HEK293 (cell line): ENCODE measurements around the gene C16orf74.

Source experiments
- CTCF ChIA-PET: fragments of 350-600 bp; formaldehyde crosslinking; extraction: SDS; loops from one replicate; lab custom pipeline; 2021; ENCODE audit warnings: antibody characterized with exemption; lab: Yijun Ruan, JAX
- POLR2A ChIA-PET: fragments of 300-600 bp; formaldehyde crosslinking; extraction: SDS; loops from one replicate; lab custom pipeline; 2020; ENCODE audit warnings: antibody characterized with exemption, inconsistent platforms; lab: Yijun Ruan, JAX
- H3K27ac ChIP-seq: fragments of 200-500 bp; sonication (Bioruptor generic); 2 replicates; pipeline ENCODE4 v1.5.1; 2014; ENCODE audit warnings: low read depth, low read length, control low read depth, inconsistent platforms; ENCODE audit errors: extremely low read depth
- H3K36me3 ChIP-seq, 2 experiments: fragments of 200-500 bp in 1 of 2; sonication (Bioruptor generic) in 1 of 2; 1 replicate in 1 of 2; 2 replicates in 1 of 2; pipeline ENCODE4 v1.5.1; 2014 to 2017; ENCODE audit warnings: inconsistent platforms in 2 of 2, low read length in 2 of 2; ENCODE audit not compliant: control insufficient read depth in 2 of 2, insufficient read depth in 1 of 2
- H3K4me1 ChIP-seq: fragments of 200-500 bp; sonication (Bioruptor generic); 2 replicates; pipeline ENCODE4 v1.5.1; 2014; ENCODE audit warnings: mild to moderate bottlenecking, low read length, inconsistent platforms; ENCODE audit not compliant: control insufficient read depth, insufficient read depth
- H3K4me3 ChIP-seq: 2 replicates; pipeline ENCODE4 v1.5.1; 2011; ENCODE audit warnings: low read depth, mild to moderate bottlenecking, control low read depth, low read length, moderate library complexity
- H3K9me3 ChIP-seq: fragments of 200-500 bp; sonication (Bioruptor generic); 2 replicates; pipeline ENCODE4 v1.5.1; 2014; ENCODE audit warnings: low read depth, low read length, inconsistent platforms; ENCODE audit not compliant: control insufficient read depth, insufficient read depth
- BCL6B ChIP-seq: fragments of 450-650 bp; formaldehyde crosslinking; IDR thresholded peaks from 2 replicates; pipeline ENCODE4 v1.5.1; 2017; ENCODE audit warnings: missing biosample characterization, missing genetic modification characterization
- ELK4 ChIP-seq: IDR thresholded peaks from 2 replicates; pipeline ENCODE4 v1.6.1; 2011; ENCODE audit warnings: mild to moderate bottlenecking, low read depth, low read length, borderline replicate concordance
- FEZF1 ChIP-seq: fragments of 450-650 bp; formaldehyde crosslinking; IDR thresholded peaks from 2 replicates; pipeline ENCODE4 v1.5.1; 2016; ENCODE audit warnings: missing biosample characterization, missing genetic modification characterization
- ZBTB17 ChIP-seq: fragments of 450-650 bp; formaldehyde crosslinking; IDR thresholded peaks from 2 replicates; pipeline ENCODE4 v1.5.1; 2016; ENCODE audit warnings: missing biosample characterization, missing genetic modification characterization
- ZBTB26 ChIP-seq: fragments of 450-650 bp; formaldehyde crosslinking; optimal IDR thresholded peaks from 2 replicates; pipeline ENCODE3; 2016; ENCODE audit warnings: missing biosample characterization, mild to moderate bottlenecking, missing genetic modification characterization
- ZEB2 ChIP-seq: fragments of 450-650 bp; formaldehyde crosslinking; IDR thresholded peaks from 2 replicates; pipeline ENCODE4 v1.5.1; 2016; ENCODE audit warnings: missing biosample characterization, missing genetic modification characterization
- ZNF184 ChIP-seq: fragments of 450-650 bp; IDR thresholded peaks from 2 replicates; pipeline ENCODE4 v1.5.1; 2018; ENCODE audit warnings: missing biosample characterization, mild to moderate bottlenecking, missing genetic modification characterization
- ZNF248 ChIP-seq: fragments of 450-650 bp; formaldehyde crosslinking; IDR thresholded peaks from 2 replicates; pipeline ENCODE4 v1.5.1; 2017; ENCODE audit warnings: missing biosample characterization, missing genetic modification characterization
- ZNF37A ChIP-seq: fragments of 450-650 bp; IDR thresholded peaks from 2 replicates; pipeline ENCODE4 v1.5.1; 2018; ENCODE audit warnings: missing biosample characterization, missing genetic modification characterization
- ZNF48 ChIP-seq: fragments of 450-650 bp; formaldehyde crosslinking; IDR thresholded peaks from 2 replicates; pipeline ENCODE4 v1.5.1; 2016; ENCODE audit warnings: missing biosample characterization, missing genetic modification characterization
- ZNF521 ChIP-seq: fragments of 450-650 bp; formaldehyde crosslinking; IDR thresholded peaks from 2 replicates; pipeline ENCODE4 v1.5.1; 2017; ENCODE audit warnings: missing biosample characterization, mild to moderate bottlenecking, missing genetic modification characterization
- ZNF549 ChIP-seq: fragments of 450-650 bp; IDR thresholded peaks from 2 replicates; pipeline ENCODE4 v1.5.1; 2018; ENCODE audit warnings: missing biosample characterization, missing genetic modification characterization, mild to moderate bottlenecking, inconsistent platforms, moderate library complexity
- ZNF639 ChIP-seq: fragments of 450-650 bp; formaldehyde crosslinking; IDR thresholded peaks from 2 replicates; pipeline ENCODE4 v1.5.1; 2016; ENCODE audit warnings: missing biosample characterization, missing genetic modification characterization
- ZNF768 ChIP-seq: fragments of 450-650 bp; formaldehyde crosslinking; IDR thresholded peaks from 2 replicates; pipeline ENCODE4 v1.5.1; 2018; ENCODE audit warnings: missing biosample characterization, mild to moderate bottlenecking, missing genetic modification characterization
- ZSCAN18 ChIP-seq: fragments of 450-650 bp; formaldehyde crosslinking; IDR thresholded peaks from 2 replicates; pipeline ENCODE4 v1.5.1; 2016; ENCODE audit warnings: missing biosample characterization, missing genetic modification characterization
- TF ChIP-seq, protein P1 (sequence below): fragments of 450-650 bp; formaldehyde crosslinking; IDR thresholded peaks from 2 replicates; pipeline ENCODE4 v1.5.1; 2017; ENCODE audit warnings: missing biosample characterization, missing genetic modification characterization
- TF ChIP-seq, protein P2 (sequence below): fragments of 450-650 bp; formaldehyde crosslinking; IDR thresholded peaks from 2 replicates; pipeline ENCODE4 v1.5.1; 2016; ENCODE audit warnings: missing biosample characterization, missing genetic modification characterization
- TF ChIP-seq, protein P3 (sequence below): fragments of 450-650 bp; formaldehyde crosslinking; IDR thresholded peaks from 2 replicates; pipeline ENCODE4 v1.5.1; 2016; ENCODE audit warnings: missing biosample characterization, missing genetic modification characterization

The C16orf74 gene

DNA sequence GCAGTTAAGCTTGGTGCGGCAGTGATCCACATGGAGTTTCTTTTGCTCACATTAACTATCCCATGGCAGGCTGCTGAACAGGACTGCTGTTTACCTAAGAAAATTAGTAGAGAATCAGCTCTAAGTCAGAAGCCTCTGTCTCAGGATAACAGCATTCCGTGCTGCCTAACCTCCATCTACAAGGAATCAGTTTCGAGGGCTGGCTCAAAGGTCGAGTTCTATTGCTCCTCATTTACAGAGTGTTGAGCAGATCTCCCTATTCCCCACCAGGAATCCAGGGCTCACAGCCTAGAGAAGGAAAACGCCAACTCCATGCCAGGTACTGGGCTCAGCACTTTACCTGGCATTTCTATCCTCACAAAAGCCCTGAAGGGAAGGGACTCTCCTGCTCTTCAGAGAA, 72.1 kb downstream of the C16orf74 start:
- Histone ChIP-seq H3K4me3 (no peak overlapping the region), H3K4me1 (peaks cover 8% of the 10 kb centered on the region), H3K27ac (no peak overlapping the region), H3K9me3 (no peaks in the 10 kb centered on the region), H3K36me3 (peaks cover 14 to 100% of the 10 kb centered on the region in 2 experiments; a peak in 2 of 3 replicates)
- POLR2A ChIA-PET, result no interaction called here
- TF ChIP-seq ZNF184 (tag by site-specific recombination), result no peak
- TF ChIP-seq ZEB2 (tag by site-specific recombination), result no peak
- no peak for TF ChIP-seq ZSCAN18 (tag by site-specific recombination)
- no peak for TF ChIP-seq ELK4
- TF ChIP-seq ZNF248 (tag by site-specific recombination), result no peak
- no peak for TF ChIP-seq ZNF639
- TF ChIP-seq ZNF768 (tag by site-specific recombination), result no peak
- no peak for TF ChIP-seq ZNF48 (tag by site-specific recombination)
- TF ChIP-seq, protein P1, sequence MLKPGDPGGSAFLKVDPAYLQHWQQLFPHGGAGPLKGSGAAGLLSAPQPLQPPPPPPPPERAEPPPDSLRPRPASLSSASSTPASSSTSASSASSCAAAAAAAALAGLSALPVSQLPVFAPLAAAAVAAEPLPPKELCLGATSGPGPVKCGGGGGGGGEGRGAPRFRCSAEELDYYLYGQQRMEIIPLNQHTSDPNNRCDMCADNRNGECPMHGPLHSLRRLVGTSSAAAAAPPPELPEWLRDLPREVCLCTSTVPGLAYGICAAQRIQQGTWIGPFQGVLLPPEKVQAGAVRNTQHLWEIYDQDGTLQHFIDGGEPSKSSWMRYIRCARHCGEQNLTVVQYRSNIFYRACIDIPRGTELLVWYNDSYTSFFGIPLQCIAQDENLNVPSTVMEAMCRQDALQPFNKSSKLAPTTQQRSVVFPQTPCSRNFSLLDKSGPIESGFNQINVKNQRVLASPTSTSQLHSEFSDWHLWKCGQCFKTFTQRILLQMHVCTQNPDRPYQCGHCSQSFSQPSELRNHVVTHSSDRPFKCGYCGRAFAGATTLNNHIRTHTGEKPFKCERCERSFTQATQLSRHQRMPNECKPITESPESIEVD (tag by site-specific recombination), result no peak
- no peak for TF ChIP-seq ZBTB26 (tag by site-specific recombination)
- TF ChIP-seq, protein P2, sequence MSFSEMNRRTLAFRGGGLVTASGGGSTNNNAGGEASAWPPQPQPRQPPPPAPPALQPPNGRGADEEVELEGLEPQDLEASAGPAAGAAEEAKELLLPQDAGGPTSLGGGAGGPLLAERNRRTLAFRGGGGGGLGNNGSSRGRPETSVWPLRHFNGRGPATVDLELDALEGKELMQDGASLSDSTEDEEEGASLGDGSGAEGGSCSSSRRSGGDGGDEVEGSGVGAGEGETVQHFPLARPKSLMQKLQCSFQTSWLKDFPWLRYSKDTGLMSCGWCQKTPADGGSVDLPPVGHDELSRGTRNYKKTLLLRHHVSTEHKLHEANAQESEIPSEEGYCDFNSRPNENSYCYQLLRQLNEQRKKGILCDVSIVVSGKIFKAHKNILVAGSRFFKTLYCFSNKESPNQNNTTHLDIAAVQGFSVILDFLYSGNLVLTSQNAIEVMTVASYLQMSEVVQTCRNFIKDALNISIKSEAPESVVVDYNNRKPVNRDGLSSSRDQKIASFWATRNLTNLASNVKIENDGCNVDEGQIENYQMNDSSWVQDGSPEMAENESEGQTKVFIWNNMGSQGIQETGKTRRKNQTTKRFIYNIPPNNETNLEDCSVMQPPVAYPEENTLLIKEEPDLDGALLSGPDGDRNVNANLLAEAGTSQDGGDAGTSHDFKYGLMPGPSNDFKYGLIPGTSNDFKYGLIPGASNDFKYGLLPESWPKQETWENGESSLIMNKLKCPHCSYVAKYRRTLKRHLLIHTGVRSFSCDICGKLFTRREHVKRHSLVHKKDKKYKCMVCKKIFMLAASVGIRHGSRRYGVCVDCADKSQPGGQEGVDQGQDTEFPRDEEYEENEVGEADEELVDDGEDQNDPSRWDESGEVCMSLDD (tag by site-specific recombination), result no peak
- no peak for TF ChIP-seq ZBTB17 (tag by site-specific recombination)
- TF ChIP-seq ZNF549 (tag by site-specific recombination), result no peak
- no peak for TF ChIP-seq ZNF37A
- TF ChIP-seq ZNF521 (tag by site-specific recombination), result no peak
- TF ChIP-seq BCL6B (tag by site-specific recombination), result no peak
- TF ChIP-seq, protein P3, sequence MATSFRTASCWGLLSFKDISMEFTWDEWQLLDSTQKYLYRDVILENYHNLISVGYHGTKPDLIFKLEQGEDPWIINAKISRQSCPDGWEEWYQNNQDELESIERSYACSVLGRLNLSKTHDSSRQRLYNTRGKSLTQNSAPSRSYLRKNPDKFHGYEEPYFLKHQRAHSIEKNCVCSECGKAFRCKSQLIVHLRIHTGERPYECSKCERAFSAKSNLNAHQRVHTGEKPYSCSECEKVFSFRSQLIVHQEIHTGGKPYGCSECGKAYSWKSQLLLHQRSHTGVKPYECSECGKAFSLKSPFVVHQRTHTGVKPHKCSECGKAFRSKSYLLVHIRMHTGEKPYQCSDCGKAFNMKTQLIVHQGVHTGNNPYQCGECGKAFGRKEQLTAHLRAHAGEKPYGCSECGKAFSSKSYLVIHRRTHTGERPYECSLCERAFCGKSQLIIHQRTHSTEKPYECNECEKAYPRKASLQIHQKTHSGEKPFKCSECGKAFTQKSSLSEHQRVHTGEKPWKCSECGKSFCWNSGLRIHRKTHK (tag by site-specific recombination), result no peak
- no peak for TF ChIP-seq FEZF1 (tag by site-specific recombination)
- CTCF ChIA-PET, result interaction anchor here (1.8 to 7.6 kb wide), 2 partner anchors 20 to 39 kb away, joined by 7 to 87 read pairs; no protein-coding TSS in a partner anchor
